Measurements from ENCODE around the gene NME1.

Gene NME1

GRCh38 chr17:51150932-51151331, 2.4 kb upstream of the NME1 start:
- TF ChIP-seq CTCF (conservative IDR thresholded peaks at IDR 0.05; ENCODE audit: control insufficient read depth, insufficient read depth, low read depth, low read length): no peak
- H3K4me3 ChIP-seq (ENCODE audit: control insufficient read depth, low read depth, low read length): no peak overlapping the region
- DNase-seq (ENCODE audit: low read depth): no peak

GRCh38 chr17:51152766-51153209, 571 bp upstream of the NME1 start:
- DNase-seq (ENCODE audit: low read depth): peak; percentile 47
- no peak for TF ChIP-seq CTCF (conservative IDR thresholded peaks at IDR 0.05; ENCODE audit: control insufficient read depth, insufficient read depth, low read depth, low read length)
- peak overlapping the region; percentile 96 for H3K4me3 ChIP-seq (ENCODE audit: control insufficient read depth, low read depth, low read length)

- no peak for TF ChIP-seq CTCF (conservative IDR thresholded peaks at IDR 0.05; ENCODE audit: control insufficient read depth, insufficient read depth, low read depth, low read length)
- H3K4me3 ChIP-seq (ENCODE audit: control insufficient read depth, low read depth, low read length): peak overlapping the region; percentile 96
- peak; percentile 36 for DNase-seq (ENCODE audit: low read depth)
These were observed 817 bp downstream of the NME1 start for GRCh38 chr17:51154176-51154575.

- TF ChIP-seq CTCF (conservative IDR thresholded peaks at IDR 0.05; ENCODE audit: control insufficient read depth, insufficient read depth, low read depth, low read length): no peak
- no peak for DNase-seq (ENCODE audit: low read depth)
- no peak overlapping the region for H3K4me3 ChIP-seq (ENCODE audit: control insufficient read depth, low read depth, low read length)
These were observed 2.1 kb downstream of the NME1 start for GRCh38 chr17:51155416-51155815.

GRCh38 chr17:51159604-51160003, 6.2 kb downstream of the NME1 start:
- no peak for DNase-seq (ENCODE audit: low read depth)
- TF ChIP-seq CTCF (conservative IDR thresholded peaks at IDR 0.05; ENCODE audit: control insufficient read depth, insufficient read depth, low read depth, low read length): no peak
- no peak overlapping the region for H3K4me3 ChIP-seq (ENCODE audit: control insufficient read depth, low read depth, low read length)

GRCh38 chr17:51161541-51161940, 8.2 kb downstream of the NME1 start:
- H3K4me3 ChIP-seq (ENCODE audit: control insufficient read depth, low read depth, low read length): no peak overlapping the region
- TF ChIP-seq CTCF (conservative IDR thresholded peaks at IDR 0.05; ENCODE audit: control insufficient read depth, insufficient read depth, low read depth, low read length): no peak
- no peak for DNase-seq (ENCODE audit: low read depth)

Data from fibroblast of mammary gland (primary cell).